ENCODE data around the gene TMEM190. TPM values are rescaled to one million over a fixed set of nuclear protein-coding genes. Genes with fewer than 3 reads are reported as not detected.
A peak's percentile ranks its signal among the peaks of the same experiment; 100 is the strongest.

Gene TMEM190
- total RNA-seq, 1 experiment from 2014 or later = not detected

DNA sequence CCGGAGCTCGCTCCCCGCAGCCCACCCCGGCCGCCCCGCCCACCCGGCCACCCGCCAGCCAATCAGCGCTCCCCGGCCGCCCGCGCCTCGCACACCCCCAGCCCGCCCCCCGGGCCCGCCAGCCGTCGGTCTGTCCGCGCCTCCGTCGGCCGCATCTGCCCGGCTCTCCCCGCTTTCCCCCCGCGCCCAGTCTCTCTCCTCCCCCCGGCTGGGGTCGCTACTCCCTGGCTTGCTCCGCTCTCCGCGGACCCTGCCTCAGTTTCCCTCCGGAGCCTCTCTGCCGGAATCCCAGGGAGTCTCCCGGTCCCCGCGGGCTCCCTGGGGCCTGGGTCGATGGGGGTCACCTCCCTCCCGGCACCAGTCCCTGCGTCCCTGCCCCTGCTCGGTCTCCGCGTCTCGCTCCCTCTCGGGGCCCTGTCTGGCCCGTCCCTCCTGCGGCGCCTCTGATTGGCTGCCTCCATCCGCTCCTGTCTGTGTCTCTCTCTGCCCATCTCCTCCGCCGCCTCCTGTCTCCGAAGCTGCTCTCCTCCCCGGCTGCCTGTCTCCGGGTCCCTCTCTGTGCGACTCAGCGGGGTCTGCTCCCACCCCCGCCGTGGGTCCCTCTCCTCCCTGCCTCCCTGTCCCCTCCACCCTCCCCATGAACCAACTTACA lies 6.8 kb upstream of the TMEM190 start:
- DNase-seq (ENCODE audit: low spot score) = no peak

DNA sequence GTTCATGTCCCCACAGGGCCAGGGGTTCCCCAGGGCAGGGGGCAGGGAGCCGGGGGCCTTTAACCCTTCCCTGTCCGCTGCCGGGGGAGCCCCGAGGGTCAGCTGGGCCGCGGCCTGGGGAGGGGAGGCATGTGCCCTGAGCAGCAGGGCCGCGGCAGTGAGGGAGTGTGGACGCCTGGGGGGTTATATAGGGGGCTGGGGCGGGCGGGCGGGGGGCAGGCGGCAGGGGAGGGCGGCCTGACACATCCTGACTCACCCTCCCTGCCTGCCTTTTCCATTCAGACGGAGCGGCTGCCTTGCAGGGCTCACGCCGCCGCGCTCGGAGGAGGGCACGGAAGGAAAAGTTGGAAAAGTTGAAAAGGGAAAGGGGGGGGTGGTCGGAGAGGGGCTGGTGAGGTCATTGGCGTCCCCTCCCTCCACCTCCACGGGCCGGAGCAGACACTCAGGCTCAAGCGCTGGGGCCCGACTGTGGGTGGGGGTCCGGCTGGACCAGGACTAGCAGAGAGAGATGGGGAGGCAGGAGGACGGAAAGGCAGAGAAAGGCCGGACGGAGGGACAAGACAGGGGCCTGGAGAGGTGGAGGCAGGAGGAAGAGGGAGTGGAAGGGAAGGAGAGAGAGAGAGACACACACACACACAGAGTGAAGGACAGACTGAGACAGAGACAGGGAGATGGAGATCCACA lies 6.2 kb upstream of the TMEM190 start, which contains the start of gene IL11:
Gene IL11 (minus strand): TSS at position 159 of the 684 bp plus-strand sequence. CDS start 153 bp downstream, at position 6.
- no peak for DNase-seq (ENCODE audit: low spot score)

DNA sequence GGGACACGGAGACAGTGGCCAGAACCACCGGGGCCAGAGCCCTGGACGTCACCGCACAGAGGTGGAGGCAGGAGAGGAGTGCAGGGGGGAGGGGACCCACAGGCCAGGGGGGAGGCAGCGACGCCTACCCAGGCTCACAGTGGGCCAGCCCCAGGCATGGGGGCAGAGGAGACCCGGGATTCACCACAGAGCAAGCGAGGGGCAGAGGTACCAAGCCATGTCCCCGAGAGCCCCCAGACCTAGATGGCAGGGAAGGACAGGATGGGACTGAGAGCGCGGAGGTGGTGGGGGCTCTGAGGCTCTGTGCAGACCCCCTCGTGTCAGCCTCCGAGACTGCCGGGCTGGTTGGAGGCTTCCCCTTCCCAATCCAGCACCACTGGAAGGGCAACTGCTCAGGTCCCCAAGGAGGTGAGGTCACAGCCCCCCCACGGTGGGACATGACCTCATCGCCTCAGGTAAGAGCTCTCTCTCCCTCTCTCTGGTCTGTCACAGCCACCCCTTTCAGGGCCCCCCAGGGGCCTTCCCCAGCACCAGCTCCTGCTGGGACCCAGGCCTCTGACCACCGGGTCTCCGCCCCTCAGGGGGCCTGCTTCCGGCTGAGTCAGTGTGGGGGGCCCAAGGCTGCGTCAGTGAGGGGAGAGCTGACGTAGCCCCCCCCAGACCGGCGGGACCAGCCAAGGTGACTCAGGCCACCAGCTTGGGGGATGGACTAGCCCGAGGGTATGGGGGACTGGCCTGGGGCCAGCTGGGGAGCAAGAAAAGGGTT lies 4.1 kb upstream of the TMEM190 start:
- no peak for DNase-seq (ENCODE audit: low spot score)

DNA sequence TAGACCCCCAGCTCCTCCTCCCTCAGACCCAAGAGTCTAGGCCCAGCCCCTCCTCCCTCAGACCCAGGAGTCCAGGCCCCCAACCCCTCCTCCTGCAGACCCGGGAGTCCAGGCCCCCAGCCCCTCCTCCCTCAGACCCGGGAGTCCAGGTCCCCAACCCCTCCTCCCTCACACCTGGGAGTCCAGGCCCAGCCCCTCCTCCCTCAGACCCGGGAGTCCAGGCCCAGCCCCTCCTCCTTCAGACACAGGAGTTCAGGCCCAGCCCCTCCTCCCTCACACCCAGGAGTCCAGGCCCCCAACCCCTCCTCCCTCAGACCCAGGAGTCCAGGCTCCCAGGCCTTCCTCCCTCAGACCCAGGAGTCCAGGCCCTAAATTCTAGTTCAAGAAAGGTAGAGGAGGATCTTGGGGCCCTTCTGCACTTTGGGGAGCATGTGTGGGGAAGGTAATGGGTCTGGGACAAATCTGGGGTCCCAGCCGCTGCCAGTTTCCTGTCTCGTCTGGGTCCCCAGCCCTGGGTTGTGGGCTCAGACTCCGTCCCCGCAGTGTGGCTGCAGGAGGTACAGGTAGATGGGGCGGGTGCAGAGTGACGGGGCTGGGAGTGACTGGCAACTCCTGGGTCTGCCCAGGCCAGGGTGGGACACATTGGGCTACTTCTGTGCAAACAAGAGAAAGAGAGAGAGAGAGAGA lies 3.2 kb upstream of the TMEM190 start:
- DNase-seq (ENCODE audit: low spot score) = no peak

DNA sequence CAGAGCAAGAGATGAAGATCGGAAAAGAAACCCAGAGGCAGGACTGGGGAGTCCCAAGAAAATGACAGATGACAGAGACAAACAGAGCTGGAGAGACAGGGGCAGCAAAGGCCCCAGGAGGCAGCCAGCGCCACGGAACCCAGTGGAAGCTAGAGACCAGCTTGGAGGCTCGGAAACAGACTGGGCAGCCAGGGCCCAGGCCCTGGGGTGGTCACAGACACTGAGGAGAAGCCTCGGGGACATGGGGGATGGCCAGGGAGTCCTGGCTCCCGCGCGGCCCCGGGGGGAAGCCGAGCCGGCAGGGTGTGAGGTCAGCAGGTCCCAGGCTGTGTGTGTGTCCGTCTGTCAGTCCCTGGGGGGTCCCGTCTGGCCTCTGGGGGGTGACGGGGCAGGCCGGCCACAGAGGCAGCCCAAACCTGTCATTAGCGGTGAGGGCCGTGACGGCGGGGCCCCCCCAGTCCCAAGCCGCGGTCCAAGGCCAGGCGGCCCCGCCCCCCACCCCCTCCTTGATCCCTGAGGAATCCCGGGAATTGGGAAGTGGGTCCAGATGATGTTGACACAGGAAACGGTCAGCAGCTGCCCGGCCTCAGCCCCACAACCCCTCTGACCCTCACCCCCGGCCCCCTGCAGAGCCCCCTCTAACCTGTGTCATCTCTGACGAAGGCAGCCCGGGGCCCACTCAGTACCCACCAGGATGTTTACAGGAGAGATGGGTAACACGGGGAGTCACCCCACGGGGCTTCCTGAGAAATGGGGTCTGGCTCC lies 2.5 kb upstream of the TMEM190 start:
- DNase-seq (ENCODE audit: low spot score) = no peak

DNA sequence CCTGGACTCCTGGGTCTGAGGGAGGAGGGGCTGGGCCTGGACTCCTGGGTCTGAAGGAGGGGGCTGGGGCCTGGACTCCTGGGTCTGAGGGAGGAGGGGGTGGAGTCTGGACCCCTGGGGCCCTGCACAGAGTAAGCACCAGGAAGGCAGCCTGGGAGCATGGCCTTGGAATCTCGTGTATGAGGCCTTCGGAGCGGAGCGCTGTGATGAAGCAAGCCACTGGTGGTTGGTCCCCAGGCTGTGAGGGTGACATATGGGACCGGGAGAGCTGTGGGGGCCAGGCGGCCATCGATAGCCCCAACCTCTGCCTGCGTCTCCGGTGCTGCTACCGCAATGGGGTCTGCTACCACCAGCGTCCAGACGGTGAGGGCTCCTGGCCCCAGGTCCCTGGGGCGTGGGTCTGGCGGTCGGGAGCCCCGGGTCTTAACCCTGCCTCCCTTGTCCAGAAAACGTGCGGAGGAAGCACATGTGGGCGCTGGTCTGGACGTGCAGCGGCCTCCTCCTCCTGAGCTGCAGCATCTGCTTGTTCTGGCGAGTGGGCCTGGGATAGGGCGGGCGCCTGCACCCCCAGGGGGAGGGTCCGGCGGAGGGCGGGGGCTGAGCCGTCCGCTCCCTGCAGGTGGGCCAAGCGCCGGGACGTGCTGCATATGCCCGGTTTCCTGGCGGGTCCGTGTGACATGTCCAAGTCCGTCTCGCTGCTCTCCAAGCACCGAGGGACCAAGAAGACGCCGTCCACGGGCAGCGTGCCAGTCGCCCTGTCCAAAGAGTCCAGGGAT lies 918 bp downstream of the TMEM190 start:
- no peak for DNase-seq (ENCODE audit: low spot score)

DNA sequence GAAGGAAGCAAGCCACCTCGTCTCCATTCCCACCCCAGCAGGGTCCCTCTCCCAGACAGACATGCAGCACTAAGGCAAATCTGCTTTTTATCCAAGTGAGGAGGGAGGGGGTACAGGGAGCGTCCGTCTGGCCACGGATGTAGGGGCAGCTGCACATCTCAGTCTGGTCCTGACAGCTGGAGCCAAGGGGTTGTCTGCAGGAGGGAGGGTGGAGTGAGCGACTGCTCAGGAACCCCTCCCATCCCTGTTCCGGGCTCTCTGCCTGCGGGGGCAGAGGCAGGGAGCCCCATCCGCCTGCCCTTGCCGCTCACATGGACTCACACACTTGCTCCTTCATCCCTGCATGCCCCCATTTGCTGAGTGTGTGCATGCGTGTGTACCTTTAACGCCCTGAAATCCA lies 2.5 kb downstream of the TMEM190 start:
- no peak for DNase-seq (ENCODE audit: low spot score)

DNA sequence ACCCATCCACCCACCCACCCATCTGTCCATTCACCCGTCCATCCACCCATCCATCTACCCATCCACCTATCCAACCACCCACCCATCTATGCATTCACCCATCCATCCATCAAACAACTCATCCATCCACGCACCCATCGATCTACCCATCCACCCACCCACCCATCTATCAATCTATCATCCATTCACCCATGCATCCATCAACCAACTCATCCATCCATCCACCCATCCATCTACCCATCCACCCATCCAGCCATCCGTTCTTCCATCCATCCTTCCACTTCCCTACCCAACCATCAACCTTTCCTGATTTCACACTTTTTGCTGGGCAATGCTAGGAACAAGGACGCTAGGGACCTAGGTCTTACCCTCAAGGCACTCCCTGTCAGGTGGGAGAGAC lies 5.4 kb downstream of the TMEM190 start:
- no peak for DNase-seq (ENCODE audit: low spot score)

DNA sequence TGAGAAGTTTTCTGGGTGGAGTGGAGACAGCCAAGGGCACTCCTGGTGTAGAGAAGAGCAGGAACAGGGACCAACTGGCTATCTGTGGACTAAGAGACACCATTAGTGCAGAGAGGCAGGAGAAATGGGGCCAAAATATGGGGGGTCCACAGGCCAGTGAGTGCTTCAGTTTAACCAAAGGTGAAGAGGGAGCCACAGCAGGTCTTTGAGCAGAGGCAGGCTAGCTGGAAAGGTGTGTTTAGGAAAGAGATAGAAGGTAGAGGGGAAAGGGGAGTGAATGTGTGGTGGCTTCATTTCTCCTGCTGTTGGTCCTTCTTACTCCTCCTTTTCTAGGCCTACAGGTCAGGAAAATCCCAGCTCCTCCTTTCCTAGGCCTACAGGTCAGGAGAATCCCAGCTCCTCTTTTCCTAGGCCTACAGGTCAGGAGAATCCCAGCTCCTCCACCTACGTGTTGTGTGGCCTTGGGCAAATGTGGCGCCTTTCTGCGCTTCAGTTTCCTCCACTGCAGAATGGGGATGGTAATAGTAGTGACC lies 6.0 kb downstream of the TMEM190 start:
- DNase-seq (ENCODE audit: low spot score) = no peak

DNA sequence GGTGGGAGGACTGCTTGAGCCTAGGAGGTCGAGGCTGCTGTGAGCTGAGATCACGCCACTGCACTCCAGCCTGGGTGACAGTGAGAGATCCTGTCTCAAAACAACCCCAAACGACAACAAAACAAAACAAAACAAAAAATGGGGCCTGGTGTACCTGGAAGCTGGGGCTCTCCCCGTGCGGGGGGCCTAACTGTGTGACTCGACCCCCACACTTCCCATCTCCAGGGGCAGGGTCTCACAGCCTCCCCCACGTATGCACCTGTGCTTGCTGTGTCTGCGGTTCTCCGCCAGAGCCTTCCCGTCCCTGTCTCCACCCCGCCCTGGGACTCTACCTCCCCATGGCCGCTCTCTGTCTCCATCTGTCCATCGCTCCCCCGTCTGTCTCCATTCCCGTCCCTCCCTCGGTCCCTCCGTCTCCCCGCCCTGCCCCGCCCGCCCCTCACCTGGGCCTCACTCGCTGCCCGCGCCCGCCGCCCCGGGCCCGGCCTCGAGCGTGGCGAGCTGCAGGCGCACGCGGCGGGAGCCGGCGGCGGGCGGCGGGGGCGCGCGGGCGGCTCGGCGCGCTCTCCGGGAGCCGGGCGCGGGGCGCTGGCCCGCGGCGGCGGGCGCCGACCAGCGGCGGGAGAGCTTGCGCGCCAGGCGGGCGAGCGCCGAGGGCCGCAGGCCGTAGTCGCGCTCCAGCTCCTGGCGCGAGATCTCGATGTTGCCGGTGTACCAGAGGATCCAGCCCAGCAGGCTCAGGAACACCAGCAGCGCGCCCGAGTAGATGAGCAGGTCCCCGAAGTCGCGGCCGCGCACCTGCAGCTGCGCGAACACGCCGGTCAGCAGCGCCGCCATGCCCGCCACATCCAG lies 6.9 kb downstream of the TMEM190 start:
- DNase-seq (ENCODE audit: low spot score) = no peak

DNA sequence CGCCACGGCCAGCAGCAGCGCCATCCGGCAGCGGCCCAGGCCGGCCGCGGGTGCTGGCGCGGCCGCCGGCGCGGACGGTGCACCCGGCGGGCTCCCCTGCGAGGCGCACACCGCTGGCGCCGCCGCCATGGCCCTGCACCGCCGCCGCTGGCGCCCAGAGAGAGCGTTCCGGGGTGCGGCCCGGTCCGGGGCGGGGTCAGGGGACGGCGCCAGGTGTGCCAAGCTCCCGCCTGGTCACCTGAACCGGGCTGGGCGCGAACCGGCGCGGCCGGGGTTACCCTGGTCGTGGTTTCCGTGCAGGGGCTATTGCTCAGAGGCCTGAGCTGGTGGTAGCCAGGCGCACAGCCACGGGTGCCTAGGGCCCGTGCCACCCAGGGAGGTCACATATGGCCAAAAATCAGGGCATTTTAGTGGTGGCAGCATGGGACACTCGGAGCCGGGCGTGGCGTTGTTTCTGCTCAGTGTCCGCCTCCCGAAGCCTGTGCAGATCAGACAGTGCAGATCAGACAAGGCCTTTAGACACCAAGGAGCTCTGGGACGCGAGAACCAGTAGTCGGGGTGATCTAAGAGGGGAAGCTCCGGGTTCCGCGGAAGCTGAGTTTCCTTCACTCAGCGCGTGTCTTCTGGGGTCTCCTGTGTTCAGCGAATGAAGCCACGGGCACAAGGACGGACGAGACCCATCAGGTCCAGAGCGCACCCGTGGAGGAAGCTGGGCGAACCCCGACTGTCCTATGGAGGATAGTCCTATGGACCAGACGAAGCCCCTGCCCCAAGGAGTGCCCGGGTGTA lies 7.7 kb downstream of the TMEM190 start, which contains the start of gene TMEM238:
Gene TMEM238 (minus strand): TSS at position 162 of the 789 bp plus-strand sequence. CDS start 33 bp downstream, at position 129.
- DNase-seq (ENCODE audit: low spot score) = no peak

DNA sequence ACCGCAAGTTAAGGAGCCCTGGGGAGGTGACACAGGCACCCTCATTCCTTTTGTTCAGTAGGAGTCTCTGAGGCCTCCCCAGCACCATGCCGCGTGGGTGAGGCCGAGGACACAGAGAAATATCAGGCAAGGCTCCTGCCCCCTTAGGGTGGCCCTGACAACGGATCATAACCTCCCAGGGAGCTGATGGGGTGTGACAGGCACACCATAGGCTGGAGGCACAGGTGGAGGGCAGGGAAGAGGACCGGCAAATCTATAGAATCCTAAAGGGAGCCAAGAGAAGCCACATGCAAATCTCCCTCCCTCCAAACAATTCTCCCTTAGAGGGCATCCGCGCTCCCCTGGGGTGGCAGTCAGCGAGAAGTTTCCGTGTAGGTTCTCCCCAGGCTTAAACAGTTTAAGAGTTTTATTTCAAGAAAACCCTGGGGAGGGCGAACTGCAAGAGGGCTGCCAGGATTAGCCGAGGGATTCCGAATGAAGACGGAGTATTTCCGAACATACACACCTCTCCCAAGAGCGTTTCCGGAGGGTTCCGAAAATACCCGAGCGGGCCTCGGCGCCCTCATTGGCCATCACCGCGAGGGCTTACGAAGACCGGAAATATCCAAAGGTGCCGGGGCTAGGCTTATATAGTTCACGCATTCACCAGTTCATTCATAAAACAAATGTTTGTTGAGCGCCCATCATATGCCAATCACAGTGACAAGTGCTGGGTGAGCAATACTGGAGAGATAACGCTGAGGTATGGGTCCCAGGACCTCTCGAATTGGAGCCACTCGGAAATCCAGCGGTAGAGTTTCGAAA lies 8.5 kb downstream of the TMEM190 start:
- peak; percentile 97 for DNase-seq (ENCODE audit: low spot score)

DNA sequence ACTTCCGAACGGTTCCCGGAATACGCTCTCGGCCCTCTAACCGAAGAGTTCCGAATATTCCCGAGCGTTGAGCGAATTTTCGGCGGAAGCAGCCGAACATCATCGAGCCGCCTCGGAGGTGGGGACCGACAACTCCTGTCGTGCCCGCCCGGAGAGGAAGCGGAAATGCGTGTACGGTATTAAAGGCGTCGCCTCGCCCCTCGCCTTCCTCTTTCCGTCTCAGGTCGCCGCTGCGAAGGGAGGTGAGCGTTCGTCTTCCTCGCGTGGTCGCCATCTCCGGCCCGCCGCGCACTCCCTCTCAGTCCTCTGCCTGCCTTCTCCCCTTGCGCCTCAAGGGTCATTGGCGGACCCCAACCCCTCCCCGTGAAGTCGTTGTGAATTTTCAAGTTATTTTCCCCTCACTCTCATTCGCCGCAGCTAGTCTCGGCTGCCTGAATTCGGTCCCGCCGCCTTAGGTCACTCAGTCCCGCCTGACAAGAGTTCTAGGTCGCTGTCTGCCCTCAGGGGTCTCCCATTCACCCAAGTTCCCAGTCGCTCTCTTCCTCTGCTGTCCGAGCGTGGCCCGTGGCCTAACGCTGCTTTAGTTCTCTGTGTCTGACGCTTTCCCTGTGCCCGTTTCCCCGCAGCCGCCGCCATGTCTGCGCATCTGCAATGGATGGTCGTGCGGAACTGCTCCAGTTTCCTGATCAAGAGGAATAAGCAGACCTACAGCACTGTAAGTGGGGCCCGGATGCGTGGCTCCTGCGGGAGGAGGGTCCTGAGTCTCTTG lies 9.3 kb downstream of the TMEM190 start, which contains the start of gene RPL28:
Gene RPL28 (plus strand): TSS at position 209 of the 769 bp plus-strand sequence. CDS start 426 bp downstream, at position 635.
- DNase-seq (ENCODE audit: low spot score) = peak; percentile 100

DNA sequence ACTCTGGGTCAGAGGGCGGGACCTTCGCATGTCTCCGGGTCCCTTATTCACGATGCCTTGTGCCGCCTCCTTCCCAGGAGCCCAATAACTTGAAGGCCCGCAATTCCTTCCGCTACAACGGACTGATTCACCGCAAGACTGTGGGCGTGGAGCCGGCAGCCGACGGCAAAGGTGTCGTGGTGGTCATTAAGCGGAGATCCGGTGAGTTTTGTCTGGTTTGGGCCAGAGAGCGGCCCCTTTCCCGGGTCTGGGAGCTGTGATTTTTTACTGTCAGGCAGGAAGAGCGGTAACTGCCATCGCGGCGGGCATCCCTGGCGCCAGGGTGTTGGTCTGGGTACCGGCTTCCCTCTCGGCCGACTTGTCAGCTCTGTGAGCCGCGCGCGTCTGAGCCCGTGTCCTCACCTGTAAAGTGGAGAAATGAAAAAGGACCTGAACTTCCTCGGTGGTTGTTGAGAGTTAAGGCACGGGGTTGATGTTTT lies 9.9 kb downstream of the TMEM190 start:
- no peak for DNase-seq (ENCODE audit: low spot score)

DNA sequence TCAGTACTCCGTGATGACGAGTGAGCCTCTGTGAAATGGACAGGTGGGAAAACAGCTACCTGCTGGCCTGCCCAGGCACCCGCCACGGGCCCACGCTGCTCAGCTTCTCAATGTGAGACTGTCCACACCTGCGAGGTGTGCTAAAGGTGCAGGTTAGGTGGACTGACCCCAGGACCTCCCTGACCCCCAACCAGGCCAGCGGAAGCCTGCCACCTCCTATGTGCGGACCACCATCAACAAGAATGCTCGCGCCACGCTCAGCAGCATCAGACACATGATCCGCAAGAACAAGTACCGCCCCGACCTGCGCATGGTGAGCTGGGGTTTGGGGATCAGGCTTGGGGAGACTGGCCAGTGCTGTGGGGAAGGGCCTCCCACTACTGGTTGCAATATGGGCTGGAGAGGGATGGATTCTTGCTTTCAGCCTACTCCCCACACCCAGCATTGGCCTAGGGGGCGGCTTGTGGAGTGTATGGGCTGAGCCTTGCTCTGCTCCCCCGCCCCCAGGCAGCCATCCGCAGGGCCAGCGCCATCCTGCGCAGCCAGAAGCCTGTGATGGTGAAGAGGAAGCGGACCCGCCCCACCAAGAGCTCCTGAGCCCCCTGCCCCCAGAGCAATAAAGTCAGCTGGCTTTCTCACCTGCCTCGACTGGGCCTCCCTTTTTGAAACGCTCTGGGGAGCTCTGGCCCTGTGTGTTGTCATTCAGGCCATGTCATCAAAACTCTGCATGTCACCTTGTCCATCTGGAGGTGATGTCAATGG lies 11.3 kb downstream of the TMEM190 start:
- no peak for DNase-seq (ENCODE audit: low spot score)

Data from H4 (cell line).